ENCODE data around the gene MYBBP1A. TPM values are rescaled to one million over a fixed set of nuclear protein-coding genes. Genes with fewer than 3 reads are reported as not detected.

MYBBP1A gene
- polyA plus RNA-seq, 1 experiment: 24.1 TPM

- TF ChIP-seq, protein P1, sequence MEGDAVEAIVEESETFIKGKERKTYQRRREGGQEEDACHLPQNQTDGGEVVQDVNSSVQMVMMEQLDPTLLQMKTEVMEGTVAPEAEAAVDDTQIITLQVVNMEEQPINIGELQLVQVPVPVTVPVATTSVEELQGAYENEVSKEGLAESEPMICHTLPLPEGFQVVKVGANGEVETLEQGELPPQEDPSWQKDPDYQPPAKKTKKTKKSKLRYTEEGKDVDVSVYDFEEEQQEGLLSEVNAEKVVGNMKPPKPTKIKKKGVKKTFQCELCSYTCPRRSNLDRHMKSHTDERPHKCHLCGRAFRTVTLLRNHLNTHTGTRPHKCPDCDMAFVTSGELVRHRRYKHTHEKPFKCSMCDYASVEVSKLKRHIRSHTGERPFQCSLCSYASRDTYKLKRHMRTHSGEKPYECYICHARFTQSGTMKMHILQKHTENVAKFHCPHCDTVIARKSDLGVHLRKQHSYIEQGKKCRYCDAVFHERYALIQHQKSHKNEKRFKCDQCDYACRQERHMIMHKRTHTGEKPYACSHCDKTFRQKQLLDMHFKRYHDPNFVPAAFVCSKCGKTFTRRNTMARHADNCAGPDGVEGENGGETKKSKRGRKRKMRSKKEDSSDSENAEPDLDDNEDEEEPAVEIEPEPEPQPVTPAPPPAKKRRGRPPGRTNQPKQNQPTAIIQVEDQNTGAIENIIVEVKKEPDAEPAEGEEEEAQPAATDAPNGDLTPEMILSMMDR (IDR thresholded peaks at IDR 0.05; ENCODE audit: insufficient read depth, low read depth, low read length): no peak
- CTCF ChIA-PET: no interaction called here
- H3K36me3 ChIP-seq (ENCODE audit: control insufficient read depth, insufficient read depth, low read length): no peaks in the 10 kb centered on the region
- peaks cover 38% of the 10 kb centered on the region for H3K27me3 ChIP-seq (ENCODE audit: control insufficient read depth, insufficient read depth, low read length)
- H3K4me3 ChIP-seq (ENCODE audit: low read depth, low read length): no peak overlapping the region
- POLR2A ChIA-PET: no interaction called here
- DNase-seq (ENCODE audit: low read depth): no peak
These were observed 55.0 kb downstream of the MYBBP1A start for GRCh38 chr17:4500191-4500571.

GRCh38 chr17:4499431-4500190 is 55.6 kb downstream of the MYBBP1A start:
- CTCF ChIA-PET: no interaction called here
- TF ChIP-seq, protein P1 (IDR thresholded peaks at IDR 0.05; ENCODE audit: insufficient read depth, low read depth, low read length): no peak
- Histone ChIP-seq H3K36me3 (ENCODE audit: control insufficient read depth, insufficient read depth, low read length) (no peaks in the 10 kb centered on the region), H3K27me3 (ENCODE audit: control insufficient read depth, insufficient read depth, low read length) (peaks cover 34% of the 10 kb centered on the region), H3K4me3 (ENCODE audit: low read depth, low read length) (no peak overlapping the region)
- POLR2A ChIA-PET: no interaction called here
- DNase-seq (ENCODE audit: low read depth): no peak

- Histone ChIP-seq H3K4me3 (ENCODE audit: low read depth, low read length) (peak within 1 kb of the TSS; percentile 5; the same call in 1 of the 2 replicates), H3K27me3 (ENCODE audit: control insufficient read depth, insufficient read depth, low read length) (peaks cover 34% of the 10 kb centered on the region), H3K36me3 (ENCODE audit: control insufficient read depth, insufficient read depth, low read length) (no peaks in the 10 kb centered on the region)
- TF ChIP-seq, protein P1 (IDR thresholded peaks at IDR 0.05; ENCODE audit: insufficient read depth, low read depth, low read length): no peak
- ChIA-PET POLR2A (no interaction called here), CTCF (no interaction called here)
- DNase-seq (ENCODE audit: low read depth): no peak
These were observed 56.5 kb downstream of the MYBBP1A start, which contains the start of gene SPNS2 for GRCh38 chr17:4498461-4499397. Gene SPNS2 (plus strand): TSS chr17:4498881. CDS start chr17:4499048, 167 bp downstream.

- no peak for DNase-seq (ENCODE audit: low read depth)
These were observed 57.9 kb downstream of the MYBBP1A start for GRCh38 chr17:4497101-4497824.

More at GRCh38 chr17:4497101-4497824, 57.9 kb downstream of the MYBBP1A start:
- H3K4me3 ChIP-seq (ENCODE audit: low read depth, low read length): no peak overlapping the region
- no peaks in the 10 kb centered on the region for H3K36me3 ChIP-seq (ENCODE audit: control insufficient read depth, insufficient read depth, low read length)
- TF ChIP-seq, protein P1 (IDR thresholded peaks at IDR 0.05; ENCODE audit: insufficient read depth, low read depth, low read length): no peak
- ChIA-PET POLR2A (no interaction called here), CTCF (interaction anchor here (1.1 to 1.3 kb wide), 2 partner anchors 9 to 16 kb away, joined by 3 to 4 read pairs; no protein-coding TSS in a partner anchor)
- H3K27me3 ChIP-seq (ENCODE audit: control insufficient read depth, insufficient read depth, low read length): peaks cover 24% of the 10 kb centered on the region
